Sigmoid colon (tissue), 4 donors: Measurements from ENCODE around the gene ACP5.

Experiments
- POLR2AphosphoS5 ChIP-seq, 4 donors: sonication (generic); formaldehyde crosslinking; IDR thresholded peaks; one replicate each; pipeline ENCODE4 v1.6.1; 2017; ENCODE audit warnings: antibody characterized with exemption in 4 of 4
- TF ChIP-seq, protein P1 (sequence below), 4 experiments: fragments of 450-650 bp in 3 of 4; fragments of 200-600 bp in 1 of 4; IDR thresholded peaks; one replicate each; pipeline ENCODE4 v1.5.1; 2016 to 2019; ENCODE audit warnings: antibody characterized with exemption in 4 of 4, mild to moderate bottlenecking in 3 of 4, moderate library complexity in 2 of 4

DNA sequence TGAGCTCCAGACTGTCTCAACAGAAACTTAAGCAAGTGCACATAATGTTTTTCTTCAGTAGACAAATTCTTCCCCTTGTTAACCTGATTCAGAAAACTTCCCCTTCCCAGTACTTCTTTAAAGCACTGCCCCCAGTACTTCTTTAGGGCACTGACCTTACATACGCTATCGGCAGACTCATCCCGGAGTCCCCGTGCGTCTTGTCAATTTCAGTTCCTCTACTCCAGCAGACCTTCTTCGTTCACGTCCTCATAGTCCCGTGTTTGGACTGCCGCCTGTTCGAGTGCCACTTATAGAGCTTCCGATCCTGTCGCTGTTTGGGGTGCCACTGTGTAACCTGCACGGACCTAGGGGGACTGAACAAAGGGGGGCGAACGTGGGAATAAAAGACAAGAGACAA lies 48.8 kb upstream of the ACP5 start:
- no peak for TF ChIP-seq POLR2AphosphoS5 (IDR thresholded peaks at IDR 0.05)
- TF ChIP-seq, protein P1, sequence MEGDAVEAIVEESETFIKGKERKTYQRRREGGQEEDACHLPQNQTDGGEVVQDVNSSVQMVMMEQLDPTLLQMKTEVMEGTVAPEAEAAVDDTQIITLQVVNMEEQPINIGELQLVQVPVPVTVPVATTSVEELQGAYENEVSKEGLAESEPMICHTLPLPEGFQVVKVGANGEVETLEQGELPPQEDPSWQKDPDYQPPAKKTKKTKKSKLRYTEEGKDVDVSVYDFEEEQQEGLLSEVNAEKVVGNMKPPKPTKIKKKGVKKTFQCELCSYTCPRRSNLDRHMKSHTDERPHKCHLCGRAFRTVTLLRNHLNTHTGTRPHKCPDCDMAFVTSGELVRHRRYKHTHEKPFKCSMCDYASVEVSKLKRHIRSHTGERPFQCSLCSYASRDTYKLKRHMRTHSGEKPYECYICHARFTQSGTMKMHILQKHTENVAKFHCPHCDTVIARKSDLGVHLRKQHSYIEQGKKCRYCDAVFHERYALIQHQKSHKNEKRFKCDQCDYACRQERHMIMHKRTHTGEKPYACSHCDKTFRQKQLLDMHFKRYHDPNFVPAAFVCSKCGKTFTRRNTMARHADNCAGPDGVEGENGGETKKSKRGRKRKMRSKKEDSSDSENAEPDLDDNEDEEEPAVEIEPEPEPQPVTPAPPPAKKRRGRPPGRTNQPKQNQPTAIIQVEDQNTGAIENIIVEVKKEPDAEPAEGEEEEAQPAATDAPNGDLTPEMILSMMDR (IDR thresholded peaks at IDR 0.05), result no peak
